ENCODE data around the gene RGS9.
"Not testable (repeated sequence)": the region's sequence is repeated elsewhere in the genome, so short reads cannot be mapped to it uniquely, and the experiment has no call there.

The RGS9 gene

DNA sequence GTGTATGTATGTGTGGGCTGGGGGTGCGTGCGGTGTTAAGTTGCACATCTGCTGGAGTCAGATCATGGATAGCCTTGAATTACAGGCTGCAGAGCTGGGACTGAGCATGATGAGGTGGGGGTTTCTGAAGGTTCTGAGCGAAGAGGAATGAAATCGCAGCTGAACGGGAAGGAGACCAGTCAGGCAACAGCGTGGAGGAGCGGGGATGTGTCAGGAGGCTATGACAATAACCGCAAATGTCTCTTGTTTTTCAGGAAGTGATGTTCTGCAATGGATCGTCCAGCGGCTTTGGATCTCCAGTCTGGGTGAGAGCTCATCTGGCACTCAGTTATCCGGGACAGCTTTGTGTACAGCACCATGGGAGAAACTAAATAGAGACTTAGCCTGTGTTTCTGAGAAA, 20.9 kb downstream of the RGS9 start:
- no peak for DNase-seq

DNA sequence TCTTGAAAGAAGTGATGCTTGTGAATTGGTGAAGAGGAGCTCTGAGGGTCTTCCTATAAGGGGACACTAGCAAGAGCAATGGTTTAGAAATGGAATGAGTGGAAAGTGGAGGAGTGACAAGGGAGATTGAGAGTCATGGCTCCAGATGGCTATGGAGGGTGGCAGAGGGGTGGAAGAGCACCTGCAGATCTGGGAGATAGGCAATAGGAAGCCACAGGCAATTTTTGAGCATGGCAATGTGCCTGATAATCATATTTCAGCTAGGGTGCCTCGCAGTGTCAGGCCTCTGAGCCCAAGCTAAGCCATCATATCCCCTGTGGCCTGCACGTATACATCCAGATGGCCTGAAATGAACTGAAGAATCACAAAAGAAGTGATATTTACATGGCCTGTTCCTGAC, 21.5 kb downstream of the RGS9 start:
- no peak for DNase-seq

DNA sequence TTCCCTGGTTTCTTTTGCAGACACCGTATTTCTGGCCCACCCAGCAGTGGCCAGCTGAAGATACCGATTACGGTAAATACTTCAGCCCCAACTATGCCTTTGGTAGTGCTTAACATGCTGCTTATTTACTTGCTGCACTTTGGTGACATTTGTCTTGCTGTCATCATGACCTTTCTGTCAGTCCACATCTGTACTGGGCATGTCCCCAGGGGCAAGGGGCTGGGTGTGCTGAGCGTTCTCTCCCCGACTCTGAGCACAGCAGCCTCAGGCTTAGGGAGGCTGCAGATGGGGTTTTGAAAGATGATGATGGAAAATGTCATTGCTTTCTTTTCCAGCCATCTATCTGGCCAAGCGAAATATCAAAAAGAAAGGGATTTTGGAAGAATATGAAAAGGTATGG, 23.3 kb downstream of the RGS9 start:
- no peak for DNase-seq

DNA sequence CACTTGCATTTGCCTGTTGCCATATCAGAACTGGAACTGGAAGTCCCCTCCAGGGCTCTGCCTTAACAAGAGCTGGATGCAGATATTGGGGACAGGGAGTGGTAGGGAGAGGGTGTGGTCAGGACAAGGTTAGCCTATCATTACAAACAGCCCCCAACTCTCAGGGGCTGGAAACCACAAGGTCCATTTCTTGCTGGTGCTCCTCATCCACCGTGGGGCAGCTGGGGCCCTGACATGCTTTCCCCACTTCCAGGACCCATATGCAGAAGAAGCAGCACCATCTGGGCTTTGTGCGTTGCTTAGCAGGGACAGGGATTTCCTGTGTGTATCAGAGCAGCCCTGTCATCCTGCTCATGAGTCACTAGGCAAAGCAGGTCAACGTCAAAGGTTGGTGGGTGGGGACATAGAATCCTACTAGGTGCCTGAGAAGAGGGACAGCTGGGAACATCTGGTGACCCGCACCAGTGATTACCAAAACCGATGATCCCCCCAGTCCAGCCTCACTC, 26.9 kb downstream of the RGS9 start:
- peak; percentile 47 for DNase-seq

DNA sequence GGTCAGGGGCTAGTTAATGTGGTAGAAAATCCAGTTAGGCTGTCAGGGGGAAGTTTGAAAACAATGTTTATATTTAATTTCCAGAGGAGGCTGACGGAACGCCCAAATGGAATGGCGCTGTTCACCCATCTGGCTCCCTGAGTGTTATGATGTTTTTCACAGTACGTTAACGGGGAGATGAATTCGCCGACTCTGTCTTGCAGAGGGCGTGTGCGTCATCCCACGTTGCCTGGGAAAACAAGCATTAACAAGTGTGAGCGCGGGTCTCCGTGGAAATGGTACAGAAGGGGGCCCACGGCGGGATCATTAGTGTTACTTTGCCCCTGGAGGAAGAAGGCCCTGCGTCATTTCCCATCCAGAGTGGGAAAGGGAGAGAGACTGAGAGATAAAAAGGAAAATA, 29.6 kb downstream of the RGS9 start:
- DNase-seq: no peak

DNA sequence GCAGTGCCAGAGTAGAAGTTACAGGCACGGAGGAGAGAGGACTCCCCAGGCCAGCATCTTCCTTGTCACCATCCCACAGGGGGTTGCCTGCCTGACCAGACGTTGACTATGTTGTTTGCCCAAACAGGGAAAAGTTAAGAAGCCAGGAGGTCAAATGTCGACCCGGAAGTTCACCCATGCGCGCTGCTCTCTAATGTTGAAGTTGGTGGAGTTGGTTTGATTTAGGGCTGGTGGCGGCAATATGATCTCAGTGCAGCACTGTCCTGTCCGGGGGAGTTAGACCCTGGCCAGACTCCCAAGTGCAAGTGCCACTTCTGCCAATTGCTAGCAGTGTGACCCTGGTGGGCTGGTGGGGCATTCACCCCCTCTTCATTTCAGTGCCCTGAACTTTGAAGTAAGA, 30.4 kb downstream of the RGS9 start:
- DNase-seq: no peak

DNA sequence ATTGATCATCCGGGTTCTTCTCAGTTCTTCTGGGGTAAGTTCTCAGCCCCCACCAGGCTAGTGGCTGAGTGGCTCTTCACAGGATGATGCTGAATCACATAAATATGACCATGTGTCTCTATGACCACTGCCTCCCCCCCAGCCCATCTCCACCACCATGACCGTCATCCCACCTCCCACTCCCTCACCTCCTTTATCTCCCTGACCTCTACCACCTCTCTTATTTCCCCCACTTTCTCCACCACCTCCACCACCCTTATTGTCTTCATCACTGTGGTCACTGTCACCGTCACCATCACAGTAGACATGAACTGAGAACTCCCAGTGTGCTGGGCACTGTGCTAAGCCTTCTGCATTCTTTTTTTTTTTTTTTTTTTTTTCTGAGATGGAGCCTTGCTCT, 32.5 kb downstream of the RGS9 start:
- DNase-seq: no peak

DNA sequence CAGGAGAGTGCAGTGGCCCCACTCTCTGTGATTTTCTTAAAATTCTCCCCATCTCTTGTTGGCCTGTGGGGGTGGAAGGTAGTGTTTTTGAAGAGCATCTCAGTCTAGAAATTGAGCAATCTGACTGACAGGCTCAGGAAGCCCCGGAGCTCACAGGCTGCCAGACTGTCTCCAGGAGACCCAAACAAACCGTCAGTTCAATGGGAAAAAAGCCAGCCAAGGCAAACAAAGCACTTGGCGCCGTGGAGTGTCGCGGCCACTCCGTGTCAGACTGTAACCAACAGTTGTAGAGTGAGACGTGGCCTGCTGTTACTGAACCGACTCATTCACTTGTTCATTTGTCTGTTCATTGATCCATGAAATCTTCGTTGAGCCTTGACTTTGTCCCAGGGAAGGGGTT, 33.7 kb downstream of the RGS9 start:
- no peak for DNase-seq

DNA sequence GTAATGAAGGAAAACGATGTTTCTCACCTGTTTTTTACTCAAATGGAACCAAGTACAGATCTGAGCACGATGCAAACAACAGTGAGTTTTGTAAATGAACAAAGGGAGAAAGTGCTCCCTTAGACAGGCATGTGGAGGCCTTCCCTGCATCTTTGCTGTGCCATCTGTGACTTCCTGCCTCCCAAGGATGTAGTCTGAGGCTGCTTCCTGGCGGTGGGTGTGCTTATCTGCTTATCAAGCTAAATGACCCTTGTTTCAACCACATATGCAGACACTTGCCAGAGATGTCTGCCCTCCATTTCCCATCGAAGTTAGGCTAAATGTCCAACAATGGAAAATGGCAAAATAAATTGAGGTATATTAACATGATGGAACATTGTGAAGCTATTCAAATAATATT, 34.6 kb downstream of the RGS9 start:
- DNase-seq: no peak

DNA sequence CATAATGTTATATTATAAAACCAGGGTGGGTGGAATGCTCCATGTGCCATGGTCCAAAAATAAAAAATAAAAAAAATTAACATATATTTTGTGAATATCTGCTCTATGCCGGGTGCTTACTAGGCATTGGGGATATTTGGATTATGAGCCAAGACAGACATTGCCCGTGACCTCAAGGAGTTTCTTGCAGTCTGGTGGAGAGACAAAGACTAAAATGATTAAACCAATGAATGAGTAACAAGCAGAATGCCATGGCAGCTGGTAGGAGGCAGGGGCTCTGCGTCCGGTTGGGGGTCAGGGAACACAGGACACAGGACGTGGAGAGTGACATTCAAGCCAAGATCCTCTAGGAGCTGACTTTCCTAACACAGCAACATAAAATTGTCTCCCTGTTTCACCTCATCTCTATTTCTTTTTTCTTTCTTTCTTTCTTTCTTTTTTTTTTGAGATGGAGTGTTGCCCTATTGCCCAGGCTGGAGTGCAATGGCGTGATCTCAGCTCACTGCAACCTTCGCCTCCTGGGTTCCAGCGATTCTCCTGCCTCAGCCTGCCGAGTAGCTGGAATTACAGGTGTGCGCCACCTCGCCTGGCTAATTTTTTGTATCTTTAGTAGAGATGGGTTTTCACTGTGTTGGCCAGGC, 35.4 kb downstream of the RGS9 start:
- DNase-seq: no peak

DNA sequence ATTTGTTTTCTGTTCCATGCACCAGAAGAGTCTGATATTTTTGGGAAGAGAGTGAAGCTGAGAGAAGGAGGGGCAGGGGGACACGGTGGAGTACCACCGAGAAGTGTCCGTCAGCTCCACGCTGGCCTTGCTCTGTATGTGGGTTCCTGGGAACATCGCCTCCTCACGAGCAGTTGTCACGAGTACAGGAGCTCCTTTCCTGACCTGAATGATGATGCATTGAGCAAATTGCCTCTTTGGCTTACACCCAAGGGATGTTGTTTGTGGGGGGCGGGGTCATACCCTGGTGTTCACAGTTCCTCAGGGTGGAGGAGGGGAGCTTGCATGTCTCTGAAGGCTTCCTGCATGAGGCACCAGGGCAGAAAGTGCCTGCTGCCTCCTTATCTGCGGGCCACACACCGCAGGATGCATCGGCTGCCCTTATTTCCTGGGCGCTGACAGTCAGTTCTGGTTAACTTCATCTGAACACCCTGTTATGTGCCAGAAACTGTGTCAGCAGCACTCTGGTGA, 36.2 kb downstream of the RGS9 start:
- peak; percentile 83 for DNase-seq

DNA sequence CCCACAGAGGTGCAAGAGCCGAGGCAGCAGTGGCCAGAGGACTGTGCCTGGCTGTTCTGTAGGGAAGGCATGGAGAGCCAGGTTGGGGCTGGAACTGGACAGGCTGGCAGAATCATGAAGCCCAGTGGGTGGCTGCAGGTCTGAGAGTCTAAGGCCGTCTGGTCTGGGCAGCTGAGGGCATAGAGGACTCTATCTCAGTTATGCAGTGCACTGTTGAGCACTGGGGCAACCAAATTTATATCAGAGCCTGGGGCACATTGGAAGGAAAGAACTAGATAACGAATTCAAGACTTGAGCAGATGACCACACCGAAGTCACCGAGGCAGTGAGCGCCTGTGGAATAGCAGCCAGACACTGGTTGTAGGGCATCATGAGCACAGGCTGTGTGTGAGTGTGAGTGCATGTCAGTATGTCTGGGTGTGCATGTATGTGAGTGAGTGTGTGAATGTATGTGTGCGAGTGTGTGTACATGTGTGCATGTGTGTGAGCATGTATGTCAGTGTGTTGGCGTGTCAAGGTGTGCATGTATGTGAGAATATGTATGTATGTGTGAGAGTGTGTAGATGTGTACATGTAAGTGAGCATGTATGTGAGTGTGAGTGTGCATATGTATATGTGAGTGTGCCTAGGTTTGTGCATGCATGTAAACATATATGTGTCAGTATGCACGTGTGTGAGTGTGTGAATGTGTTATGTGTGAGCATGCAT, 37.0 kb downstream of the RGS9 start:
- DNase-seq: no peak

DNA sequence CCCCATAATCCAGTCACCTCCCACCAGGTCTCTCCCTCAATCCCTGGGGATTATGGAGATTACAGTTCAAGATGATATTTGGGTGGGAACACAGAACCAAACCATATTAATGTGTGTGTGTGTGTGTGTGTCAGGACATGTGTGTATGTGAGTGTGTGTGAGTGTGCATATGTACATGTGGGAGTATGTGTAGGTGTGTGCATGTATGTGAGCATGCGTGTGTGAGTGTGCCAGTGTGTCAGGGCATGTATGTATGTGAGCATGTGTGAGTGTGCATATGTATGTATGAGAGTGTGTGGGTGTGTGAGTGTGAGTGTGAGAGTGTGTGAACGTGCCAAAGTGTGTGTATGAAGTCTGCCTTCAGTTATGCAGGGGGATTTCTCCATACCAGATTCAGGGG, 37.8 kb downstream of the RGS9 start:
- no peak for DNase-seq

DNA sequence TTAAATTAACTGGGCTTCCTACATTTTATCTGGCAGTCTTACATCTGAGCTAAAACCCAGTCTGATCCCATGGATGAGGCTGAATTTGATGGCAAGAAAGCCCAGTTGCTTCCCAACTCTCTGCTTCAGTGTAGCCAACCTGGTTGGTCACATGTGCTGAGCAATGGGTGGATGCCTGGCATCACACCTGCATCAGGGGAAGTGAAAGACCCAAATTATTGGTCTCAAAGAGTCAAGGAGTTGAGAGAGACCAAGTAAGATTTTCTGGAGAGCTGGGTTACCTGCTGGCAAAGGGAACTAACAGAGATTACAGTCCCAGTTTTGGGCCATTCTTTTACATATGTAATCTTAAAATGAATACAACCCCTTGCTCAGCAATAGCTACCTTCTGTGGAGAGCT, 38.8 kb downstream of the RGS9 start:
- no peak for DNase-seq

DNA sequence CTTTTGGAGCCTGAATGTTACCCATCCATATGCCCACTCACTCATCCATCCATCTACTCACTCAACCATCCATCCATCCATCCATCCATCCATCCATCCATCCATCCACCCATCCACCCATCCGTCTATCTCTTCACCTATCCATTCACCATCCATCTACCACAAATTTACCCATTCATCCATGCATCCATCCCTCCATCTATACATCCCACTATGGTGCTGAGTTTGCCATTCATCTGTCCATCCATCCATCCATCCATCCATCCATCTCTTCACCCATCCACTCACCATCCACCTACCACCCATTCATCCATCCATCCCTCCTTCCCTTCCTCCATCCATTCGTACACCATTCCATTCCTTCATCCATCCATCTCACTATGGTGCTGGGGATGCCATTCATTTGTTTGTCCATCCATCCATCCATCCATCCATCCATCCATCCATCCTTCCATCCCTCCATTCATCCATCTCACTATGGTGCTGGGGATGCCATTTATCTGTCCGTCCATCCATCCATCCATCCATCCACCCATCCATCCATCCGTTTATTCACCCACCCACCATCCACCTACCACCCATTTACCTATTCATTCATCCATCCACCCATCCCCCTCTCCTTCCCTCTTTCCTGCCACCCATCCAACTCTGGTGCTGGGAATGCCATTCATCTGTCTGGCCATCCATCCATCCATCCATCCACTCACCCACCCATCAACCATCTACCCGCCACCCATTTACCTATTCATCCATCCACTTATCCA, 39.7 kb downstream of the RGS9 start:
- no peak for DNase-seq

DNA sequence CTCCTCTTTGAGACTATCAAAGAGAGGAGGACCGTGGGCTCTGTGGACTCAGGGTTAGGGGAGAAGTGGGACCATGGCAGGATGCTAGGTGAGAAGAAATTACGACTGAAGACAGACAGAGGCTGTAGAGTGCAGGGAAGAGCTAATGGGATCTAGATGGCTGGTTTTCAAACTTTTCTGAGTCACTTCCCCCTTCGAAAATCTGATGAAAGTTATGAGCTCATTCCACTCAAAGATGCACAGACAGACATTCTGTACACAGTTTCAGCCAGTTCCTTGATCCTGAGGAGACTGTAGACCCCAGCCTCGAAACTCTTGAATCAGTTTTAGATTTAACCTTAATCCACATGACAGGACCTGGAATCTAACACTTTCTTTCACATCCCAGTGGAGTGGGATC, 40.7 kb downstream of the RGS9 start:
- DNase-seq: no peak

DNA sequence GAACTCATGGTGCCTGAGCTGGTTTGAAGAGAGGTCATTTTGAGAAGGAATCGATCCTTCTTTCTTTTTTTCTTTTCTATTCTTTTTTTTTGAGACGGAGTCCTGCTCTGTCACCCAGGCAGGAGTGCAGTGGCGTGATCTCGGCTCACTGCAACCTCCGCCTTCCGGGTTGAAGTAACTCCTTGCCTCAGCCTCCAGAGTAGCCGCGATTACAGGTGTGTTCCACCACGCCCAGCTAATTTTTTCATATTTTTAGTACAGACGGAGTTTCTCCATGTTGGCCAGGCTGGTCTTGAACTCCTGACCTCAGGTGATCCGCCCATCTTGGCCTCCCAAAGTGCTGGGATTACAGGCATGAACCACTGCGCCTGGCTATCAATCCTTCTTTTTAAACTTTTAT, 43.1 kb downstream of the RGS9 start:
- DNase-seq: not testable (repeated sequence)

DNA sequence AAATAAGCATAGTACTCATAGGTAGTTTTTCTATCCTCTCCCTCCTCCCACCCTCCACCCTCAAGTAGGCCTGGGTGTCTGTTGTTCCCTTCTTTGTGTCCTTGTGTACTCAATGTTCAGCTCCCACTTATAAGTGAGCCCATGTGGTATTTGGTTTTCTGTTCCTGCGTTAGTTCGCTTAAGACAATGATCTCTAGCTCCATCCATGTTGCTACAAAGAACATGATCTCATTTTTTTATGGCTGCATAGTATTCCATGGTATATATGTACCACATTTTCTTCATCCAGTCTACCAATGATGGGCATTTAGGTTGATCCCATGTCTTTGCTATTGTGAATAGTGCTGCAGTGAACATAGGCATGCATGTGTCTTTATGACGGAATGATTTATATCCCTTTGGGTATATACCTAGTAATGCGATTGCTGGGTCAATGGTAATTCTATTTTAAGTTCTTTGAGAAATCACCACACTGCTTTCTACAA, 43.6 kb downstream of the RGS9 start:
- DNase-seq: not testable (repeated sequence)

DNA sequence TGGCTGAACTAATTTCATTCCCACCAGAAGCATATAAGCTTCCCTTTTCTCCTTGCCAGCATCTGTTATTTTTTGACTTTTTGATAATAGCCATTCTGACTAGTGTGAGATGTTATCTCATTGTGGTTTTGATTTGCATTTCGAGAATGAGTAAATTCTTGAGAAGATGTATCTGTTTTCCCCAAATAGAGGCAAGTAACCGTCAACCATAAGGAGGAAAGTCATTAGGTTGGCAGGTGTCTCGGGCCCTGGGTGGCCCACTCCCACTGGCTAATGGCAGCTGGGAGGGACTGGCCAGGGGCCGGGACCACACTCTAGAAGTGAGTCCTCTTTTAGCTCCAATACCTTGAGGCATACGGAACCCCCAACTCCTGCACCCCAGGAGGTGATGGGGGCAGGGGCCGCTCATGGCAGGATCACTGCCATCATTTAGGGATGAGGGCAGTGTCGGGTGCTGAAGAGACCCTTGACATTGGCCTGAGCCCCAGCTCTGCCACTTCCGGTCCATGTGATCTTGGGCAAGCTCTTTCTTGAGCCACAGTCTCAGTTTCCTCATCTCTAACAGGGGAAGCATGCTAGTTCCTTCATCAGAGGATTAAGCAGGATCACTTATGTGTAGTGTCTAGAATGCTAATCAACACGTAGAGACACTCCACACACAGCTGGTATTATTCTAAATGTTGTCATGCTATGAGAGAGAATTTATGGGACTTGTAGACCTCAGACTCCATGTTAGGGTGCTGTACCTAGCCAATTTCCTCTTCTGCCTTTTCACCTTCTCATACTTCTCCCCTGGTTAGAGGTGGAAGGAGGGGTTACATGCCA, 44.3 kb downstream of the RGS9 start:
- DNase-seq: peak; percentile 23

DNA sequence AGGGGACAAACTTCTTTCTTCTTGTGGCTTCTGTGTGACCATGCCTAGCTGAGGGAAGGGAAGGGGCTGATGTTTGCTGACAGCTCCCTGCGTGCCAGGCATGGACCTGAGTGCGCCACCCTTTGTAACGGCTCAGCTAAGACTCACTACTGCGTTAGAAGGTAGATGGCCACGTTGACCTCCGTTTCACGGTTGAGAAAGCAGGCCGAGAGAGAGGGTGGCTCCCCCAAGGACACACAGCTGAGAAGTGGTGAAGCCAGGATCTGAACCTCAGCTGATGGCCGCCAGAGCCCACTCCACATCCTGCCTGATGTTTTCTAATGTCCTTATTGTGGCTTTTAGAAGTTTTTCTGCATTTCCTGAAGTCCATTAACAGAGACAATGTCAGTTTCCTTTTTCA, 45.1 kb downstream of the RGS9 start:
- DNase-seq: peak; percentile 7

DNA sequence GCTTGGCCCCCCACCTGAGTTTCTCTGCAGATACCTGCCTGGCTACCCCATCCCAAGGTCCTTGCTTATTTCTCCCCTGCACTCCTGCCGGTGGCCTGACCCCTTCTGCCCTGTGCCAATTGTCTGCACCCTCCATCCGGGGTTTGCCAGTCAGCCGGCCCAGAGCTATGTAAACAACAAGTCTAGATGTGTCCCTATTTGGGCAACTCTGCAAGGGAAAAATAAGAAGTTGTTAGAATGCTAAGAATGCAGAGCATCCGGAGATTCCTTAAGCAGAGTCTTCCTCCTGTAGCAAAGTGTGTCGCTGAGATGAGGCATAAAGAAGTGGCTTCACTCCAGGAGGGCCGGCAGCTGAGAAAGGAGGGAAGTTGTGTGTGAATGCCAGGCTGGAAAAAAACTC, 46.6 kb downstream of the RGS9 start:
- no peak for DNase-seq

DNA sequence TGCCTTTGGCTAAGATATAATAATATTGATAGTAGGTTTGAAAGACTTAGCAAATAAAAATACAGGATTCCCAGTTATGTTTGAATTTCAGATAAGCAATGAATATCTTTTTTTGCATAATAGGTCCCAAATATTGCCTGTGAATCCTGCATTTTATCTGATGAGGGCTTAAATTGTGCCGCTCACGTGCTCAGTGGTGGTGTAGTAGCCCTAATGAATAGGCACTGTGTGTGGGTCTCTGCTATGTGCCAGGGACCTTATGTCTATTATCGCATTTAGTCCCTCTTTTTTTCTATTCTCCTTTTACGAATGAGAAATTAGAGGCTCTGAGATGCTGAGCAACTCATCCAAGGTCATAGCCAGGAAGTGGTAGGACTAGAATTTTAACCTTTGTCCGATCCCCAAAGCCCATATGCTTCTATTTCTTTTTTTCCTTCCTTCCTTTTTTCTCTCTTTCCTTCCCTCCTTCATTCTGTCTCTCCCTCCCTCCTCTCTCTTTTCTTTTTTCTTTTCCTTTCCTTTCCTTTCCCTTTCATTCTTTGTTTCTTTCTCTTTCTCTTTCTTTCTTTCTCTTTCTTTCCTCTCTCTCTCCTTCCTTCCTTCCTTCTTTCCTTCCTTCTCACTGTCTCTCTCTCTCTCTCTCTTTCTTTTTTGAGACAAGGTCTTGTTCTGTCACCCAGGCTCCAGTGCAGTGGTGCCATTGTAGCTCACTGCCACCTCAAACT, 47.2 kb downstream of the RGS9 start:
- DNase-seq: no peak

Data from CD4-positive, alpha-beta T cell treated with Interleukin-17A for 1 hour (primary cell).